Measurements from ENCODE around the gene RAPGEF3. TPM values are rescaled to one million over a fixed set of nuclear protein-coding genes. Genes with fewer than 3 reads are reported as not detected.

RAPGEF3 gene
- total and polyA plus RNA-seq, 2 of the 13 experiments (the other 11 are each of a cell fraction or from before 2014, with no cell fraction given): 0.07 TPM

GRCh38 chr12:47776471-47777143 lies 17.9 kb upstream of the RAPGEF3 start:
- no peak overlapping the region for H3K27ac ChIP-seq (ENCODE audit: extremely low read length, insufficient read depth, low read length)
- H2AFZ ChIP-seq (ENCODE audit: low read length): no peak overlapping the region
- TF ChIP-seq MAFF (IDR thresholded peaks at IDR 0.05; ENCODE audit: low read depth, low read length) (0 out of 2 replicates have a peak, but pooled peaks have one; percentile 30), ARID2 (CRISPR knock-in tag; IDR thresholded peaks at IDR 0.05; ENCODE audit: borderline replicate concordance) (no peak), ZNF780A (CRISPR knock-in tag; IDR thresholded peaks at IDR 0.05) (no peak), NFE2 (CRISPR knock-in tag; IDR thresholded peaks at IDR 0.05) (peak; percentile 24; the same call in 1 of the 2 replicates), SAP130 (CRISPR knock-in tag; IDR thresholded peaks at IDR 0.05; ENCODE audit: low read depth) (no peak), ZKSCAN1 (IDR thresholded peaks at IDR 0.05; ENCODE audit: low read length) (no peak), MAFK (conservative IDR thresholded peaks at IDR 0.05 in 1 of 2, IDR thresholded peaks at IDR 0.05 in 1 of 2; ENCODE audit: low read length in 2 of 2) (peak; percentile 45 to 55; a peak in 3 of 4 replicates), MLLT10 (CRISPR knock-in tag; IDR thresholded peaks at IDR 0.05) (no peak), HDAC1 (CRISPR knock-in tag; IDR thresholded peaks at IDR 0.05) (no peak), EED (CRISPR knock-in tag; IDR thresholded peaks at IDR 0.05) (no peak), NFE2L2 (IDR thresholded peaks at IDR 0.05; ENCODE audit: low read length) (peak; percentile 81)
- 60% methylated on average over 4 of the region's 5 CpGs for WGBS (ENCODE audit: low lambda C conversion rate)
- no TSS peak for BruUV-seq (replicated peaks)
- DNase-seq (ENCODE audit: low spot score) (no peak), ATAC-seq (no peak), FAIRE-seq (no peak)
- peaks cover 3 to 8% of the 10 kb centered on the region in 2 experiments; a peak in 2 of 5 replicates for H3K27me3 ChIP-seq (ENCODE audit: control insufficient read depth in 1 of 2, insufficient read depth in 2 of 2, low read length in 2 of 2)
- POLR2A ChIA-PET: interaction anchor here (0.9 kb wide), 1 partner anchor 41 kb away, joined by 3 read pairs; no protein-coding TSS in a partner anchor
- no peak overlapping the region for H3K4me2 ChIP-seq (ENCODE audit: low read depth, low read length)
- CTCF ChIA-PET (ENCODE audit: low intra/inter-chr PET ratio, low total read pairs): interaction anchor here (1.7 kb wide), 1 partner anchor 61 kb away, joined by 5 read pairs; no protein-coding TSS in a partner anchor
- H3K79me2 ChIP-seq (ENCODE audit: insufficient read depth, low read length): no peaks in the 10 kb centered on the region
- H3K4me1 ChIP-seq (ENCODE audit: insufficient read depth, low read length): peaks cover 39% of the 10 kb centered on the region
- H3K36me3 ChIP-seq (replicated peaks in 1 of 2; ENCODE audit: control insufficient read depth in 1 of 2, insufficient read depth in 2 of 2, low read length in 2 of 2): no peaks in the 10 kb centered on the region
- intact Hi-C loops (cut with micrococcal nuclease; ENCODE audit: unreplicated experiment): loop anchor here (5.0 kb wide), 1 partner anchor 124 kb away; no protein-coding TSS in a partner anchor
- H3K9ac ChIP-seq (ENCODE audit: insufficient read depth, low read depth, low read length): no peak overlapping the region
- no peaks in the 10 kb centered on the region for H3K9me3 ChIP-seq (ENCODE audit: low read length)
- H4K20me1 ChIP-seq (ENCODE audit: insufficient read depth, low read length): no peaks in the 10 kb centered on the region
- in situ Hi-C loops (cut with HindIII; ENCODE audit: extremely low pct_ligation_motif_present, low pct_unique_long_range_greater_than_20kb): loop anchor here (5.0 kb wide), 2 partner anchors 34 to 64 kb away; no protein-coding TSS in a partner anchor
- no peak overlapping the region for H3K4me3 ChIP-seq (replicated peaks in 1 of 3; ENCODE audit: insufficient read depth in 1 of 3, low read depth in 2 of 3, low read length in 3 of 3)
